K562 (cell line): ENCODE results near the gene PIK3CA. TPM values are rescaled to one million over a fixed set of nuclear protein-coding genes. Genes with fewer than 3 reads are reported as not detected.

Experiments used
- ATAC-seq: fragments of 200-7000 bp; cut with Tn5 transposase; 3 replicates; pipeline ENCODE4 v1.9.1; 2020; ENCODE audit warnings: moderate library complexity
- BruUV-seq: library from RNA; stranded (reverse); fragments of 400-500 nt; replicated peaks from 2 replicates; lab custom pipeline; 2021; lab: Mats Ljungman, UMichigan
- CTCF ChIA-PET: fragments of 300-600 bp; formaldehyde crosslinking; extraction: SDS; loops from one replicate; lab custom pipeline; 2021; ENCODE audit warnings: low intra/inter-chr PET ratio; lab: Yijun Ruan, JAX
- POLR2A ChIA-PET: fragments of 300-600, 350-650 bp; sonication (Branson Sonifier 250); formaldehyde crosslinking; extraction: SDS; loops from one replicate; lab custom pipeline; 2021; ENCODE audit warnings: antibody characterized with exemption, inconsistent platforms; lab: Yijun Ruan, JAX
- DNase-seq, 4 experiments: peaks; one replicate each; pipeline versions ENCODE4 v3.0.0 to v3.0.0-alpha.2; 2011 to 2018; ENCODE audit warnings: low spot score in 3 of 4, mixed read lengths in 3 of 4; ENCODE audit errors: extremely low read depth in 1 of 4
- FAIRE-seq: peaks from 2 replicates; lab custom pipeline; 2011; peaks lifted over from hg19 to GRCh38; lab: Jason Lieb, UNC
- H2AFZ ChIP-seq: 2 replicates; pipeline ENCODE4 v1.6.0; 2011; ENCODE audit warnings: low read depth, low read length, control low read depth, inconsistent platforms
- H3K27ac ChIP-seq: fragments of 200-600 bp; 3 replicates; pipeline ENCODE4 v1.8.0; 2011; ENCODE audit warnings: low read depth, mild to moderate bottlenecking, control low read depth, inconsistent platforms, low read length, moderate library complexity, mixed read lengths; ENCODE audit errors: extremely low read depth
- H3K27me3 ChIP-seq, 2 experiments: fragments of 300-600 bp in 1 of 2; 2 replicates in 1 of 2; 3 replicates in 1 of 2; pipeline versions ENCODE4 v1.6.0 to v1.8.0; 2011; ENCODE audit warnings: inconsistent platforms in 2 of 2, low read length in 2 of 2, mild to moderate bottlenecking in 1 of 2, mixed read lengths in 1 of 2, moderate library complexity in 1 of 2; ENCODE audit not compliant: control insufficient read depth in 2 of 2, insufficient read depth in 2 of 2
- H3K36me3 ChIP-seq: fragments of 300-600 bp; 3 replicates; pipeline ENCODE4 v1.8.0; 2011; ENCODE audit warnings: mild to moderate bottlenecking, low read length, inconsistent platforms; ENCODE audit not compliant: control insufficient read depth, insufficient read depth
- H3K4me1 ChIP-seq, 2 experiments: fragments of 200-600 bp in 1 of 2; replicated peaks in 1 of 2; 2 replicates in 1 of 2; 3 replicates in 1 of 2; pipeline versions ENCODE4 v1.5.1 to v1.8.0; 2011; ENCODE audit warnings: inconsistent platforms in 2 of 2, low read length in 2 of 2, mild to moderate bottlenecking in 1 of 2, mixed read lengths in 1 of 2, moderate library complexity in 1 of 2; ENCODE audit not compliant: control insufficient read depth in 2 of 2, insufficient read depth in 2 of 2
- H3K4me2 ChIP-seq: 2 replicates; pipeline ENCODE4 v1.6.1; 2011; ENCODE audit warnings: low read length, control low read depth, inconsistent platforms, mixed read lengths; ENCODE audit not compliant: insufficient read depth
- H3K4me3 ChIP-seq: fragments of 200-600 bp; sonication (generic), shearing (Covaris generic); 2 replicates; pipeline ENCODE4 v1.5.1; 2016; ENCODE audit warnings: control low read depth, inconsistent platforms
- H3K79me2 ChIP-seq: fragments of 200-600 bp; 3 replicates; pipeline ENCODE4 v1.8.0; 2011; ENCODE audit warnings: low read length, inconsistent platforms; ENCODE audit not compliant: control insufficient read depth, insufficient read depth
- H3K9ac ChIP-seq, 2 experiments: 2 replicates each; pipeline versions ENCODE4 v1.6.0 to v1.6.1; 2011; ENCODE audit warnings: low read depth in 2 of 2, low read length in 2 of 2, control low read depth in 1 of 2, inconsistent platforms in 1 of 2, mild to moderate bottlenecking in 1 of 2, mixed read lengths in 1 of 2; ENCODE audit not compliant: insufficient read depth in 1 of 2
- H3K9me1 ChIP-seq: one replicate; pipeline ENCODE4 v1.6.0; 2011; ENCODE audit warnings: inconsistent platforms, mild to moderate bottlenecking, low read length, moderate library complexity; ENCODE audit not compliant: control insufficient read depth, insufficient read depth
- H3K9me3 ChIP-seq: replicated peaks from 2 replicates; pipeline ENCODE4 v1.5.1; 2011; ENCODE audit warnings: low read depth, low read length, inconsistent platforms; ENCODE audit not compliant: control insufficient read depth, insufficient read depth
- H4K20me1 ChIP-seq: replicated peaks from 2 replicates; pipeline ENCODE4 v1.6.1; 2011; ENCODE audit warnings: low read length, inconsistent platforms, mixed read lengths; ENCODE audit not compliant: control insufficient read depth, insufficient read depth
- BCL6 ChIP-seq: fragments of 250-450 bp; sonication (Bioruptor Pico); IDR thresholded peaks from 2 replicates; pipeline ENCODE4 v1.4.0; 2020
- ETV6 ChIP-seq, 3 experiments: fragments of 150-350 bp in 1 of 3; sonication (generic) in 1 of 3; formaldehyde crosslinking in 1 of 3; IDR thresholded peaks; 2 replicates each; pipeline versions ENCODE4 v1.6.1 to v1.8.0; 2014 to 2022; ENCODE audit warnings: borderline replicate concordance in 2 of 3, low read depth in 2 of 3, antibody characterized with exemption in 1 of 3, low read length in 1 of 3, mild to moderate bottlenecking in 1 of 3, missing genetic modification reagents in 1 of 3
- HDGF ChIP-seq: fragments of 450-650 bp; IDR thresholded peaks from 2 replicates; pipeline ENCODE4 v1.6.1; 2016
- IFI16 ChIP-seq: fragments of 250-450 bp; sonication (Bioruptor Pico); IDR thresholded peaks from 2 replicates; pipeline ENCODE4 v2.1.2; 2022; ENCODE audit warnings: mild to moderate bottlenecking, inconsistent platforms
- MAFF ChIP-seq: IDR thresholded peaks from 2 replicates; pipeline ENCODE4 v1.6.1; 2012; ENCODE audit warnings: low read length, improper control_type of control experiment
- NELFE ChIP-seq: IDR thresholded peaks from 2 replicates; pipeline ENCODE4 v1.6.1; 2011; ENCODE audit warnings: mild to moderate bottlenecking; ENCODE audit not compliant: insufficient read depth, insufficient read length
- SMARCA4 ChIP-seq: fragments of 450-650 bp; IDR thresholded peaks from 2 replicates; pipeline ENCODE4 v1.6.1; 2016
- ZNF165 ChIP-seq: fragments of 250-450 bp; sonication (Bioruptor Pico); IDR thresholded peaks from 2 replicates; pipeline ENCODE4 v1.4.0; 2020; ENCODE audit warnings: borderline replicate concordance
- ZNF212 ChIP-seq: fragments of 450-650 bp; formaldehyde crosslinking; IDR thresholded peaks from 2 replicates; pipeline ENCODE4 v1.4.0; 2020; ENCODE audit warnings: mild to moderate bottlenecking
- ZZZ3 ChIP-seq: fragments of 450-650 bp; IDR thresholded peaks from 2 replicates; pipeline ENCODE4 v1.6.1; 2016; ENCODE audit warnings: antibody characterized with exemption, mild to moderate bottlenecking, moderate library complexity
- WGBS: fragments of 100-300 bp; shearing (Covaris generic); methylation state at CpG from one replicate; pipeline ENCODE4 v1.1.6; 2016; ENCODE audit warnings: low coverage, mixed read lengths; ENCODE audit not compliant: insufficient coverage; ENCODE audit errors: missing lambda C conversion rate; 5-methylcytosine and 5-hydroxymethylcytosine counted together
- in situ Hi-C: fragments of 300-500 bp; cut with MboI; formaldehyde crosslinking; loops from 4 replicates; pipeline ENCODE4 v1.15.0; 2018; ENCODE audit warnings: inconsistent platforms, mixed read lengths
- intact Hi-C: fragments of 100-400 bp; cut with micrococcal nuclease; formaldehyde crosslinking; loops from 2 replicates; pipeline ENCODE4 v1.14.2; 2022
- polyA plus RNA-seq, 8 experiments: library from polyadenylated mRNA; depleted of rRNA in 4 of 8; stranded (reverse) in 5 of 8; unstranded in 3 of 8; fragments of >200 nt; fragmentation: Nextera tagmentation in 2 of 8; fragmentation: Illumina TruSeq in 1 of 8; extraction: Ambion mirVana in 2 of 8; extraction: Trizol in 1 of 8; gene quantifications; 2 replicates each; pipeline versions ENCODE4 v1.2.1 to v1.2.3, GENCODE V29; 2011 to 2014; ENCODE audit warnings: inconsistent platforms in 1 of 8, missing spikeins in 1 of 8
- total RNA-seq, 7 experiments: library from RNA; depleted of rRNA in 6 of 7; stranded (reverse); fragments of >200 nt in 6 of 7; fragmentation: Illumina TruSeq in 2 of 7; extraction: Trizol in 2 of 7; gene quantifications; 2 replicates each; pipeline versions ENCODE4 v1.2.1 to v1.2.3, GENCODE V29; 2011 to 2021; ENCODE audit warnings: low replicate concordance in 1 of 7
- TF ChIP-seq, protein P1 (sequence below): sonication (generic); formaldehyde crosslinking; IDR thresholded peaks from 2 replicates; pipeline ENCODE4 v1.8.0; 2022; ENCODE audit warnings: mild to moderate bottlenecking, missing genetic modification reagents, borderline replicate concordance

PIK3CA gene
- total and polyA plus RNA-seq, 9 of the 15 experiments (the other 6 are each of a cell fraction or from before 2014, with no cell fraction given) = 3.8 to 19.4 (median 10.8) TPM

DNA sequence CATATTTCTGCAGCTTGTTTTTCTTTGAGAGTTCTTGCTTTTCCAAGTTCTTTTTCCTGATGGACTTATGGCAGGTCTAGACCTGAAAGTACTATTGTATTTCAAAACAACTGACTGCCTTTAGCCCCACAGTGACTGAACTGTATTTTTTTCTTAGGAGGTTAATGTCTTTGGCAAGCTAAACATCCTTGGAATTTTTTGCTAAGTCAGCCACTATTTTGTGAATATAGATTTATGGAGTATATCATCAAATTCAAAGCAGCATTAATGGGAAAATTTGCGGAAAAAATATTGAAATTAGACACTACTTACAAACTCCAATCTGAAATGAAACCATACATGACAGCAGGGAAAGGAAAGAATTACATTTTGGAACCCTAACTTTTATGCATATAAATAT is 8.6 kb downstream of the PIK3CA start (continued):
- TF ChIP-seq, protein P1, sequence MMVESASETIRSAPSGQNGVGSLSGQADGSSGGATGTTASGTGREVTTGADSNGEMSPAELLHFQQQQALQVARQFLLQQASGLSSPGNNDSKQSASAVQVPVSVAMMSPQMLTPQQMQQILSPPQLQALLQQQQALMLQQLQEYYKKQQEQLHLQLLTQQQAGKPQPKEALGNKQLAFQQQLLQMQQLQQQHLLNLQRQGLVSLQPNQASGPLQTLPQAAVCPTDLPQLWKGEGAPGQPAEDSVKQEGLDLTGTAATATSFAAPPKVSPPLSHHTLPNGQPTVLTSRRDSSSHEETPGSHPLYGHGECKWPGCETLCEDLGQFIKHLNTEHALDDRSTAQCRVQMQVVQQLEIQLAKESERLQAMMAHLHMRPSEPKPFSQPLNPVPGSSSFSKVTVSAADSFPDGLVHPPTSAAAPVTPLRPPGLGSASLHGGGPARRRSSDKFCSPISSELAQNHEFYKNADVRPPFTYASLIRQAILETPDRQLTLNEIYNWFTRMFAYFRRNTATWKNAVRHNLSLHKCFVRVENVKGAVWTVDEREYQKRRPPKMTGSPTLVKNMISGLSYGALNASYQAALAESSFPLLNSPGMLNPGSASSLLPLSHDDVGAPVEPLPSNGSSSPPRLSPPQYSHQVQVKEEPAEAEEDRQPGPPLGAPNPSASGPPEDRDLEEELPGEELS = no peak
- no peak for TF ChIP-seq ETV6 (IDR thresholded peaks at IDR 0.05; ENCODE audit: borderline replicate concordance in 1 of 2, low read depth in 2 of 2, low read length in 1 of 2)
- no peak for TF ChIP-seq ETV6 (CRISPR knock-in tag; IDR thresholded peaks at IDR 0.05; ENCODE audit: borderline replicate concordance)
- TF ChIP-seq MAFF = peak; percentile 43

DNA sequence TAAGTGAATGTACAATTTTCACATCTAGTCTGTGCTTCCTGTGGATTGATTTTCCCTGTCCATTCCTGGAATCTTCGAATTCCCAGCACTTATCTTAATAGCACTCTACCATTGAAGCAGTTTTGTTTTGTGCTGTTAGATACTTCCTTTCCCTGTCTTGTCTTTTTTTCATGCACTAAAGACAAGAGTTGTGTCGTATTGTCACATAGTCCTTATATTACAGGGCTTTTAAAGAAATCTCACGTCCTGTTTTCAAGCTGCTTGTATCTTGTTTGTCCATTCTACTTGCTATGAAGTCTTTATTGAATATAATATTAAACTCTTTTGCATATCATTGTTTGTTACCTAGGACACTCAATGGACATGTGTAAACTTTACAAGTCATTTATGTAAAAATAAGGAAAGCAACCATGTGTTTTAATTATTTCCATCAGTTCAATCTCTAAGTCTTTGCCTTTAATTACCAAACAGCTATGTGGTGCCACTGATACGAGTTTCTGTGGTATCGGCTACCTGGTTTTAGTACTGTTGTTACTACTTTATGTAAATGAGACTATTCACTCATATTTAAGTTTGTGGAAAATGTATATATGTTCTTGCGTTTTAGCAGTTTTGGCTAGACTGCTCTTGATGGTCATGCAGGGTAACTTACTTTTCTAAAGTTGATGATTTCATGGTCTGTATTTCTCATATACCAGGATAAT is 10.3 kb downstream of the PIK3CA start:
- Histone ChIP-seq H2AFZ (no peak overlapping the region), H3K4me3 (no peak overlapping the region), H3K9ac (no peak overlapping the region), H4K20me1 (no peaks in the 10 kb centered on the region), H3K9me1 (no peaks in the 10 kb centered on the region), H3K27me3 (no peaks in the 10 kb centered on the region), H3K4me1 (no peaks in the 10 kb centered on the region; a peak in 2 of 5 replicates), H3K9me3 (no peaks in the 10 kb centered on the region), H3K79me2 (peaks cover 86% of the 10 kb centered on the region), H3K27ac (no peak overlapping the region), H3K4me2 (no peak overlapping the region), H3K36me3 (peaks cover 5% of the 10 kb centered on the region; the same call in 2 of the 3 replicates)
- CTCF ChIA-PET = no interaction called here
- ATAC-seq (no peak), FAIRE-seq (no peak), DNase-seq (no peak)
- WGBS = 75% methylated on average over 6 of the region's 6 CpGs
- intact Hi-C loops = no loop called here
- TF ChIP-seq ZZZ3 (no peak), ZNF212 (no peak), HDGF (no peak), BCL6 (CRISPR knock-in tag) (no peak), SMARCA4 (no peak), NELFE (no peak), ZNF165 (CRISPR knock-in tag) (no peak), IFI16 (no peak)
- no TSS peak for BruUV-seq
- POLR2A ChIA-PET = interaction anchor here (1.0 kb wide), 1 partner anchor 10 kb away, joined by 3 read pairs; no protein-coding TSS in a partner anchor
- in situ Hi-C loops = no loop called here
